M059J (cell line): ENCODE data around the gene RNF169. TPM values are rescaled to one million over a fixed set of nuclear protein-coding genes. Genes with fewer than 3 reads are reported as not detected.

Experiments used
- total RNA-seq: library from RNA; depleted of rRNA; stranded (reverse); fragments of >200 nt; shearing (Covaris generic); gene quantifications from 2 replicates; pipeline ENCODE4 v1.2.3, GENCODE V29; 2014; rRNA removed

Gene RNF169
- total RNA-seq, 1 experiment from 2014 or later: 16.9 TPM

Other genes with a start within 250 kb of the RNF169 start
- 26.9 and 37.4 TPM in 2 replicates for gene POLD3, start 156.3 kb upstream of the RNF169 start, total RNA-seq
- not detected in 2 replicates for gene CHRDL2, start 17.4 kb upstream of the RNF169 start, total RNA-seq
- 9.1 and 10.0 TPM in 2 replicates for gene XRRA1, start 200.2 kb downstream of the RNF169 start, total RNA-seq
- 43.7 and 60.6 TPM in 2 replicates for gene SPCS2, start 200.4 kb downstream of the RNF169 start, total RNA-seq
- 7.2 and 8.2 TPM in 2 replicates for gene NEU3, start 240.1 kb downstream of the RNF169 start, total RNA-seq